ENCODE results near the gene AREL1.

- TF ChIP-seq FOS (IDR thresholded peaks at IDR 0.05; ENCODE audit: borderline replicate concordance, insufficient read depth, low read length) (no peak), MAX (IDR thresholded peaks at IDR 0.05; ENCODE audit: insufficient read depth, insufficient read length) (no peak), MYC (IDR thresholded peaks at IDR 0.05; ENCODE audit: low read depth, low read length) (no peak), POLR2A (IDR thresholded peaks at IDR 0.05; ENCODE audit: low read depth, low read length) (no peak), CTCF (IDR thresholded peaks at IDR 0.05; ENCODE audit: extremely low read depth in 1 of 2, insufficient read depth in 1 of 2, low read depth in 1 of 2, low read length in 2 of 2) (no peak)
These were observed 14.9 kb downstream of the AREL1 start for GRCh38 chr14:74697976-74698375.
